ENCODE measurements around the gene TMEM170B. TPM values are rescaled to one million over a fixed set of nuclear protein-coding genes. Genes with fewer than 3 reads are reported as not detected.

The TMEM170B gene
- total RNA-seq, 1 donor from 2014 or later, result 3.7 TPM

DNA sequence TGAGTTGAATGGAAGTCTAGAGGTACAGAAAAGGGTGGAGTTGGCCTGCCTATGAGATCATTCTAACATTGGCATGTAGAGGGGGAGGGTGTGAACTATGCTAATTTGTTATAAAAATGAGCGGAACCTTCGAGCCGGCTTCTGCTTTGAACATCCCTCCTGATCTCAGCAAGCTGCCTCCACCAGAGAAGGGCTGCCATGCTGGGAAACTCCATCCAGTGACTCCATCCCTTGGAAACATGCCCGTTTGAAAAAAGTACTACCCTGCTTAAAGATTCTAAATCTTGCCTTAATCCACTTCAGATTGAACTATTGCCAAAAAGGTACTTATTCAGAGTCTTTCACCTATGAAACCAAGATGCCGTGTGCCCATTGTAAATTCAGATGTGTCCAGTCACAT, 43.6 kb upstream of the TMEM170B start:
- Mint-ChIP-seq H3K4me1 (ENCODE audit: unreplicated experiment) (peaks cover 10% of the 10 kb centered on the region), H3K36me3 (ENCODE audit: unreplicated experiment) (no peaks in the 10 kb centered on the region), H3K4me3 (ENCODE audit: unreplicated experiment) (no peak overlapping the region), H3K9me3 (ENCODE audit: unreplicated experiment) (no peaks in the 10 kb centered on the region), H3K27me3 (ENCODE audit: unreplicated experiment) (no peaks in the 10 kb centered on the region), H3K27ac (ENCODE audit: unreplicated experiment) (no peak overlapping the region)
- TF ChIP-seq CTCF (IDR thresholded peaks at IDR 0.05), result no peak
- no peak for DNase-seq (ENCODE audit: extremely low spot score, unreplicated experiment)

DNA sequence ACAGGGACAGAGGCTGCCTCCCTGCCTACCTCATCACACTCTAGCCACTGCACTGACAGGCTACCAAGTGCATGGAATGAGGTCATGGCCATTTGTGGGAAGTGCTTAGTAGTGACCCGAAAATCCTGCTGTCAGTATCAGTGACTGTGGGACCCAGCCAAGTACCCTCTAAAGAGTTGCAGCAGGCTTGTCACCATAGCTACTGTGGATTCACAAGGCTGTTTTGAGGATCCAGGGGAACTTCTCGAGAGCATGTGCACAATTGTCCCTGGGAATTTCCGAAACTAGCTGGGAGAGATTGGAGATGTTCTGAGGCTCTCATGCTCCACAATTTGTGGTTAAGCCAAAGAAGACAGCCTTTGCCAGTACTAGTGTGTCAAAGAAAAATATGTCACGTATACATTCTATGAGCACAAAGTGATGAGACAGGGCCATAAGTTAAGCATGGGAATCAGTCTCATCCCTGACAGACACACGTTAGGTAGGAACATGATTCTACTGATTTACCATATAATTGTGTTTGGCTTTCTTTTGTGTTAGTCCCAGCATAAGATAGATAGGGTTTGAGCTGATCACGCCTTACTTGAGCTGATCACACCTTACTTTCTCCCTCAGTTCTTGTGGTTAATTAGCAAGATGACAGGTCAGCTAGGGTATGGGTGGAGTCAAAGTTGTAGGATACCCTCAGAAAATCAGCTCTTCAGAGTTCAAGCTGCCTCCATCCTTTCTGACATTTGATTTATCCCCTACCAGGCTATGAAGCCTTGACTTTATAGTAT, 42.6 kb upstream of the TMEM170B start:
- Mint-ChIP-seq H3K27me3 (ENCODE audit: unreplicated experiment) (no peaks in the 10 kb centered on the region), H3K4me1 (ENCODE audit: unreplicated experiment) (peaks cover 10% of the 10 kb centered on the region), H3K4me3 (ENCODE audit: unreplicated experiment) (no peak overlapping the region), H3K36me3 (ENCODE audit: unreplicated experiment) (no peaks in the 10 kb centered on the region), H3K27ac (ENCODE audit: unreplicated experiment) (no peak overlapping the region), H3K9me3 (ENCODE audit: unreplicated experiment) (no peaks in the 10 kb centered on the region)
- TF ChIP-seq CTCF (IDR thresholded peaks at IDR 0.05), result no peak
- DNase-seq (ENCODE audit: extremely low spot score, unreplicated experiment), result no peak

GRCh38 chr6:11495565-11496145, 41.9 kb upstream of the TMEM170B start:
- DNase-seq (ENCODE audit: extremely low spot score, unreplicated experiment), result no peak
- no peak overlapping the region for H3K4me3 Mint-ChIP-seq (ENCODE audit: unreplicated experiment)
- peaks cover 10% of the 10 kb centered on the region for H3K4me1 Mint-ChIP-seq (ENCODE audit: unreplicated experiment)
- H3K27ac Mint-ChIP-seq (ENCODE audit: unreplicated experiment), result no peak overlapping the region
- TF ChIP-seq CTCF (IDR thresholded peaks at IDR 0.05), result no peak
- H3K36me3 Mint-ChIP-seq (ENCODE audit: unreplicated experiment), result no peaks in the 10 kb centered on the region
- peaks cover under 1% of the 10 kb centered on the region for H3K9me3 Mint-ChIP-seq (ENCODE audit: unreplicated experiment)
- H3K27me3 Mint-ChIP-seq (ENCODE audit: unreplicated experiment), result no peaks in the 10 kb centered on the region

DNA sequence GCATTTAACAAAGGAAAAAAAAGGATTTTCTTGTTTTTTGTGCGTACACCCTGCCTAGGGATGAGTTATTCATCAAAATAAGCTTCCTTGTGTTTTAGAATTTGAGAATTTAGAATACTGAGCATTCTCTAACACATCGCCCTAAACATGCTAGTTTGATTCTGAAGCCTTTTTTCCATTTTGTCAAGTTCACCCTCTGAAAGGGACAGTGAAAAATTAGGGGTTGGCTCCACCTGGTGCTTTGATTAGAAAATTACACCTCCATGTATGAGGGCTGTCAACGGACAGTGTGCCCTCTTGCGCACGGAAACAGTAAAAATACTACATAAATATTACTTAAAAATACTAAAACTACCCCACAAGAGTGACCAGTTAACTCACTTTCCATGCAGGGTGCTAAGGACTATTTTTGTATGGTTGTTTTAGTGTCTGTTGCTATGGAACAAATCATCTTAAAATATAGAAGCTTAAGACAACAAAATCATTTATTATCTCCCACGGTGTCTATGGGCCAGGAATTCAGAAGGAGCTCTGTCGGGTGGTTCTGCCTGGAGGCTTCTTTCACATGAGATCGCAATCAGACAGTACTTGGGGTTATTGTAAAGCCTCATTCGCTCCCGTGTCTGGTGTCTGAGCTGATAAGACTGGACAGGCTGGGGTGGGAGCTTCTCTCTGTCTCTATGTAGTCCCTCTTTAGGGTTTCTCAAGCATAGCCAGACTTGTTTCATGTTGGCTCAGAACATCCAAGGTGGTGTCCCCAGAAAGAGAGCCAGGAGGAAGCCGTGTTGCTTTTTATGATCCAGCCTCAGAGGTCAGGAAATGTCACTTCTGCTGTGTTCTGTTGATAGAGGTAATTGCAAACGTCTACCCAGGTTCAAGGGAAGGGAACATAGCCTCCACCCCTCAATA, 41.1 kb upstream of the TMEM170B start:
- peak overlapping the region; percentile 58 for H3K27ac Mint-ChIP-seq (ENCODE audit: unreplicated experiment)
- peaks cover 4% of the 10 kb centered on the region for H3K9me3 Mint-ChIP-seq (ENCODE audit: unreplicated experiment)
- peak; percentile 96 for TF ChIP-seq CTCF (IDR thresholded peaks at IDR 0.05)
- H3K4me1 Mint-ChIP-seq (ENCODE audit: unreplicated experiment), result peaks cover 10% of the 10 kb centered on the region
- no peaks in the 10 kb centered on the region for H3K27me3 Mint-ChIP-seq (ENCODE audit: unreplicated experiment)
- DNase-seq (ENCODE audit: extremely low spot score, unreplicated experiment), result peak; percentile 90
- H3K4me3 Mint-ChIP-seq (ENCODE audit: unreplicated experiment), result no peak overlapping the region
- H3K36me3 Mint-ChIP-seq (ENCODE audit: unreplicated experiment), result peaks cover 2% of the 10 kb centered on the region

Measured in osteocyte (in vitro differentiated cells).